BJ (cell line): ENCODE data around the gene ADCY10. TPM values are rescaled to one million over a fixed set of nuclear protein-coding genes. Genes with fewer than 3 reads are reported as not detected.

Experiments
- CTCF ChIA-PET: fragments of 350-600 bp; formaldehyde crosslinking; extraction: SDS; loops from one replicate; lab custom pipeline; 2021; ENCODE audit warnings: antibody characterized with exemption, inconsistent platforms; lab: Yijun Ruan, JAX
- POLR2A ChIA-PET: fragments of 300-600 bp; sonication (Branson Sonifier 250); formaldehyde crosslinking; extraction: SDS; loops from one replicate; lab custom pipeline; 2021; ENCODE audit warnings: antibody characterized with exemption; lab: Charles Lee
- DNase-seq: peaks from one replicate; pipeline ENCODE4 v3.0.0-alpha.2; 2011; ENCODE audit warnings: low read depth
- H3K27me3 ChIP-seq: 2 replicates; pipeline ENCODE4 v1.6.0; 2011; ENCODE audit warnings: low read length; ENCODE audit not compliant: control insufficient read depth, insufficient read depth
- H3K36me3 ChIP-seq: 2 replicates; pipeline ENCODE4 v1.5.1; 2011; ENCODE audit warnings: low read length; ENCODE audit not compliant: control insufficient read depth, insufficient read depth
- H3K4me3 ChIP-seq: 2 replicates; pipeline ENCODE4 v1.5.1; 2011; ENCODE audit warnings: low read depth, mild to moderate bottlenecking, control low read depth, low read length
- polyA plus RNA-seq: library from polyadenylated mRNA; depleted of rRNA; stranded (reverse); fragments of >200 nt; gene quantifications from 2 replicates; pipeline ENCODE4 v1.2.3, GENCODE V29; 2011
- TF ChIP-seq, protein P1 (sequence below): IDR thresholded peaks from 2 replicates; pipeline ENCODE4 v1.5.1; 2011; ENCODE audit warnings: low read depth, mild to moderate bottlenecking, control low read depth, inconsistent platforms, low read length, moderate library complexity; ENCODE audit not compliant: insufficient read depth

ADCY10 gene
- polyA plus RNA-seq, 1 experiment, result 0.05 TPM

DNA sequence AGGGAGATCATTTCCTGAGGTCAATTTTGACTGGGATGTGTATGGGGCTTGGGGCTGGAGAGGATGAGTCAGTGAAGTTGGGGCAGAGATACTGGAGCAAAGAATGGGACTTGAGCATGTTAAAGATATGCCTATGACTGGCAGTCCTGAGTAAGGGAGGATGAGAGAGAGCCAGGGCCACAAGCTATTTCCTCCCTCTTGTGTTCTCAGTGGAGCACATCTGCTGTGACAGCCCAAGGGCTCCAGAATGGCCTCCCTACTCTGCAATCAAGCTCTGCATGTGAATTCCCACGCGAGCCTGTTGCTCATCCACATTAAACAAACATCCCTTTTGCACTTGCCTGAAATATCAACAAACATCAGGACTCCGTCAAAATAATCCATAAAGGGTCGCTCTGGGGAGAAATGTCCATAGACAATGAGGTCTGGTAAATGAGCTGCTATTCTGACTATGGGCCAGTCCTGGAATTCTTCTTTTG lies 9.2 kb downstream of the ADCY10 start:
- ChIA-PET POLR2A (interaction anchor here (0.6 to 0.8 kb wide), 3 partner anchors 8 to 735 kb away, joined by 3 read pairs; no protein-coding TSS in a partner anchor), CTCF (interaction anchor here (0.6 to 1.0 kb wide), 3 partner anchors 11 to 32 kb away, joined by 3 read pairs; partner anchors contain the start of gene MPC2)
- peak; percentile 37 for DNase-seq
- no peak overlapping the region for H3K4me3 ChIP-seq
- no peaks in the 10 kb centered on the region for H3K36me3 ChIP-seq
- H3K27me3 ChIP-seq, result no peaks in the 10 kb centered on the region
- TF ChIP-seq, protein P1, sequence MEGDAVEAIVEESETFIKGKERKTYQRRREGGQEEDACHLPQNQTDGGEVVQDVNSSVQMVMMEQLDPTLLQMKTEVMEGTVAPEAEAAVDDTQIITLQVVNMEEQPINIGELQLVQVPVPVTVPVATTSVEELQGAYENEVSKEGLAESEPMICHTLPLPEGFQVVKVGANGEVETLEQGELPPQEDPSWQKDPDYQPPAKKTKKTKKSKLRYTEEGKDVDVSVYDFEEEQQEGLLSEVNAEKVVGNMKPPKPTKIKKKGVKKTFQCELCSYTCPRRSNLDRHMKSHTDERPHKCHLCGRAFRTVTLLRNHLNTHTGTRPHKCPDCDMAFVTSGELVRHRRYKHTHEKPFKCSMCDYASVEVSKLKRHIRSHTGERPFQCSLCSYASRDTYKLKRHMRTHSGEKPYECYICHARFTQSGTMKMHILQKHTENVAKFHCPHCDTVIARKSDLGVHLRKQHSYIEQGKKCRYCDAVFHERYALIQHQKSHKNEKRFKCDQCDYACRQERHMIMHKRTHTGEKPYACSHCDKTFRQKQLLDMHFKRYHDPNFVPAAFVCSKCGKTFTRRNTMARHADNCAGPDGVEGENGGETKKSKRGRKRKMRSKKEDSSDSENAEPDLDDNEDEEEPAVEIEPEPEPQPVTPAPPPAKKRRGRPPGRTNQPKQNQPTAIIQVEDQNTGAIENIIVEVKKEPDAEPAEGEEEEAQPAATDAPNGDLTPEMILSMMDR, result no peak

DNA sequence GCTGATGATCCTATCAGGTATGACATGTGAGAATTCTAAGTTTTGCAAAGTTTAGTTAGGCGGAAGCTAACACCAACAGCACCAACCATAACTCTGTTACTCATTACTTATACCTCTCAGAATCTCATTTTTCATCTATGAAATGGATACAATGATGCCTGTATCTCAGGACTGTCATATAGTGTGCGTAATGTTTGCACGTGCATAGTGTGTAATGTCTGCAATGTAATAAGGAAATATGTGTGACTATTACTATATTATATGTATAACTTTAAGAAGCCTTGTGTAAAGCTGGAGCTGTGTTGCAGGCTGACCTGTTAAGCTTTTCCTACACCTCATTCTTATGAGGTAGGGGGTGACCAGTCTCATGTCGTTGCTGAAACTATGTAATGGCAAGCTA lies 13.0 kb downstream of the ADCY10 start:
- Histone ChIP-seq H3K36me3 (no peaks in the 10 kb centered on the region), H3K27me3 (no peaks in the 10 kb centered on the region), H3K4me3 (no peak overlapping the region)
- TF ChIP-seq, protein P1, result no peak
- POLR2A ChIA-PET, result no interaction called here
- CTCF ChIA-PET, result interaction anchor here (1.1 kb wide), 1 partner anchor 182 kb away, joined by 3 read pairs; no protein-coding TSS in a partner anchor
- no peak for DNase-seq

DNA sequence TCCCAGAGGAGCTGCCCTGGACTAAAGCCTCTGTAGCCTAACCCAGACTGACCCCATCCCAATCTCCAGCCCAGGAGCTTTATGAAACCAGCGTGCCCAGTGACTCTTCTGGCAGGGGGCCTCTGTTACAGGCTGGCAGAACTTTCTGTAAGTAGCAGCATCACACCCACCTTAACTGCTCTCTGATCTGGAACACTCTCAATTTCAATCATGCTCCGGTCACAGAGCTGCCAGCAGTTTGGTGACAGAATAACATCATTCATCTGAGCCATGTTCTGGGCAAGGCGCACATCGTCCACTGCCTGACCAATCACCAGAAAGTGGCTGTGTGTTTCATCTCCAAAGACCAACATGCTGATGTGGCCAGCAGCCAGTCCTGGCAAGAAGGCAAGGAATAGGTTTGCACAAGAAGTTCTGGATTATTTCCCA lies 14.7 kb downstream of the ADCY10 start:
- ChIA-PET CTCF (no interaction called here), POLR2A (no interaction called here)
- no peaks in the 10 kb centered on the region for H3K27me3 ChIP-seq
- no peak for DNase-seq
- no peaks in the 10 kb centered on the region for H3K36me3 ChIP-seq
- TF ChIP-seq, protein P1, result no peak
- H3K4me3 ChIP-seq, result no peak overlapping the region

DNA sequence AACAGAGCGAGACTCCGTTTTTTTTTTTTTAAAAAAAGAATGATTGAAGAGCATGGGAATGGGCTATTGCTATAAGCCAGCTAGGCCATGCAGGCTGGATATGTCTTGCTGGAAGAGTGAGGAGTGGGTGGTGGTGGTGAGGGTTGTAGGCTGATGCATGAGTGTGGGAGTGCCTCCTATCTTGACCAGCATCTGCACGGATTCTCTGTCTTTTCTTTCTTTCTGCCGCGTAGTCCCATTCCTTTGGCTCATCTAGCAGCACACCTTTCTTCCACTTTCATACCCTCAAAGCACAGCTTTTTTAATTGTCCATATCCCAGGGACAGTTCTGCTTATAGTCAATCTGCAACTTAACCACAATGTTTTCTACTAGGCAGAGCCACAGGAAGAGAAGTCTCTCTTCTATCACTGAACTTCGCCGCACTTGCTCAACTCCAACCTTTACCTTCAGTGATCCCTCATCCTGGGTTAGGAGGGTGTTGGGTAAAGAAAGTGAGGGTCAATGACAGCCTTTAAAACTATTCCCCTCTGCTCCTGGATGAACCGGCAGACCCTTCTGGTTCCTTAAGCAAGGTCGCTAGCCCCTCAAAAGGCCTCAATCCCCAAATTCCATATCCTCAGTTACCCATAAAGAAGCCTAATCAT lies 15.2 kb downstream of the ADCY10 start:
- POLR2A ChIA-PET, result no interaction called here
- no peaks in the 10 kb centered on the region for H3K27me3 ChIP-seq
- no peaks in the 10 kb centered on the region for H3K36me3 ChIP-seq
- H3K4me3 ChIP-seq, result no peak overlapping the region
- DNase-seq, result no peak
- CTCF ChIA-PET, result no interaction called here
- TF ChIP-seq, protein P1, result no peak

DNA sequence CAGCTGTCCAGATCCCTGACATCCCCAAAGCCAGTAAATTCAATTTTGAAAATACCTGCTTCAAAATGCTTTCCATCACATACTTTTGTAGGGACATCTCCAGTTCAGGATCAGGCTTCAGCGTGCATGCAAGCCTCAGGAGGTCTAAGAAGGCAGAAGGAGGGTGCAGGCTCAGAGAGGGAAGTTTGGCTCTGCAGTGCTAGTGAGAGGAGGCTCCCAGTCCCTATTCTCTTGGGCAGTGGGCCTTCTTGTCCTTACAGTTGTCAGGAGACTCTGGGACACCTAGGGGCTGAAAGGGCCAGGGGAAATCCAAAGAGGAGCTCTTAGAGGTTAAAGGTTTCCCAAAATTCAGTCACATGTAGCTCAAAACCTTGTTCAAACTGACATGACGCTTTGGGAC lies 20.1 kb downstream of the ADCY10 start:
- TF ChIP-seq, protein P1, result no peak
- CTCF ChIA-PET, result interaction anchor here (0.9 to 1.7 kb wide), 3 partner anchors 9 to 17 kb away, joined by 3 read pairs; no protein-coding TSS in a partner anchor
- Histone ChIP-seq H3K4me3 (no peak overlapping the region), H3K27me3 (no peaks in the 10 kb centered on the region), H3K36me3 (no peaks in the 10 kb centered on the region)
- DNase-seq, result no peak
- POLR2A ChIA-PET, result no interaction called here
